GM18909 (cell line): ENCODE results near the gene ACTN2.

Source experiments
- ATAC-seq: cut with Tn5 transposase; IDR thresholded peaks from one replicate; pipeline ENCODE4 v1.9.1; 2021; ENCODE audit warnings: mild to moderate bottlenecking; ENCODE audit not compliant: unreplicated experiment, poor library complexity

The ACTN2 gene

DNA sequence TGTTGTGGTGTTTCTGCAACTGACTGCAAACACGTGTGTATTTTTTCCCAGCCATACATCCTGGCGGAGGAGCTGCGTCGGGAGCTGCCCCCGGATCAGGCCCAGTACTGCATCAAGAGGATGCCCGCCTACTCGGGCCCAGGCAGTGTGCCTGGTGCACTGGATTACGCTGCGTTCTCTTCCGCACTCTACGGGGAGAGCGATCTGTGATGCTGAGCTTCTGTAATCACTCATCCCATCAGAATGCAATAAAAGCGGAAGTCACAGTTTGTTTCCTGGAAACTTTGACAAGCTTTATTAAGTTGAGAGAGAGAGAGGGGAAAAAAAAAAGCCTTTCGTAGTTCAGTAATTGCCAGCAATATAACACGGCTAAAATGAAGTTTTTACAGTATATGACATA is 76.1 kb downstream of the ACTN2 start:
- no peak for ATAC-seq

DNA sequence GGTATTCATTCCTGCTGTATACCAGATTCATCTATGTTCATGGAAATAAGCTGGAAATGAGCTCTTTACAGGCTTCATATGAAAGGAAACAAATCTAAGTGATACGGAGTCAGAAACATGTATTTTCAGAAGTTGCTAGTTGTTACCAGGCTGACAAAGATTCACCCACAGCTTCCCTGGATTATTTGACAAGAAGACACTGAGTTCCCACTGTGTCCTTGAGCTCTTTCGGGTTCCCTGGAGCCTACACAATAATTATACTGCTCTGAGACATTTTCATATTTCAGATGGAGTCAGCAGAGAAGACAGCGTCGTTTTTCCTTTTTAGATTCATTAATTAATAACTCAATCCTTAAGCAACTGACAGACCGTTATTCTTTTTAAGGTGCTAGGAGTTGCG is 79.5 kb downstream of the ACTN2 start:
- ATAC-seq, result no peak

DNA sequence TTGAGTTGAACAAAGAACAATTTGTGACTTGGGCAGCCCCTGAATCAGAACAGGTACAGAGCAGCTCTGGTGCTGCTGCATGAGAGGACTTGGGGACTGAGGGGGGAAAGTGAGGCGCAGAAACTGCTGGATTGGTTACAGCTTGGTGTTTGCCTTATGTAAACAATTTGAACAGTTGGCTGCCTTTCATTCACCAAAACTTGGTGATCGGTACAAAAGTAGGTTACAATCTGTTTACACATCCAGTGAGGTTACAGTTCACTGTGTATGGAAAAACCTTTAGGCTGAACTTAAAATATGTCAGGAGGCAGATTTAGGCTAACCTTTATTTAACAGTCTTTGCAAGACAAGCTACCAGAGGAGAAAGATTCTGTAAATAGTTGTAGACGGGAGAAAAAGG is 80.2 kb downstream of the ACTN2 start:
- ATAC-seq, result no peak

DNA sequence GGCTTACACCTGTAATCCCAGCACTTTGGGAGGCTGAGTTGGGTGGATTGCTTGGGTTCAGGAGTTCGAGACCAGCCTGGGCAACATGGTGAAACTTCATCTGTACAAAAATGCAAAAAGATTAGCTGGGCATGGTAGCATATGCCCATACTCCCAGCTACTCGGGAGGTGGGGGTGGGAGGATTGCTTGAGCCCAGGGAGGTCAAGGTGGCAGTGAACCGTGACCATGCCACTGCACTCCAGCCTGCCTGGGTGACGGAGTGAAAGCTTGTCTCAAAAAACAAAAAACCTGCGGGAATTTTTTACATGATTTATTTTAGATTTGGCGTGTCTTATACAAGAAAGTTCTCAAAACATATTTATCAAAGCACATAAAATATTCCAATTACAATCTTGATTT is 81.0 kb downstream of the ACTN2 start:
- no peak for ATAC-seq

DNA sequence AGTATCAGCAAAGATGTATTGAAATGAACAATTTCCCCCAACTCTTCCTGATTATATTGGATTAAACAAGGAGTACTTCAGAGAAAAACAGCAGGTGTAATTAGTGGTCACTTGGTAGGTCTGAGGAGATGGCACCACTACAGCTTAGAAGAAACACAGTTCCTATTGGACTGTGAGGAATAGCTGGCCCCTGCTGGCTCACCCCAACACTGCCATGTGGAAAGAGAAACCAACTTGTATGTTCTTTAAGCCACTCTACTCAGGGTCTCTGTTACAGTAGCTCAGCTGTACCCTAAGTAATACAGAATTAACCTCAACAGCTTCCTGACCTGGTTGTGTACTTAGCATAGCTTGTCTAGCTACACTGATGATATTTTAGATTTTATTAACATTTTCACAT is 82.3 kb downstream of the ACTN2 start:
- no peak for ATAC-seq

DNA sequence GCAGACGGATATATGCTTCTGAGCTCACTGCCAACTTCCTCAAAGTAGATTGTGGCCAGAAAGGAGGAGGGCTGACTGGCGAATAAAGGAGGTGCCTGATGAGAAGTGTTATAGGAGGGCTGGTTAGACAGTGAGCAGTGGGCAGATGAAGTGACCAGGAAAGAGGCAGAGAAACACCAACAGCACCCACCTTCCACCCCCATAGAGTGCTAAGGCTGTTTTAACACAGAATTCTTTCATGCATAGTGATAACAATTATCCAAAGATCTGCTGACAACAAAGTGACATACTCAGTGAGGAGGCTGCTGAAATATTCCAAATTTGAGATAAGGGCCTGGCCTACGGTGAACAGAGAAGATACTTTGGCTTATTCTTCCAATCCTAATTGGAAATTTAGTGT is 87.6 kb downstream of the ACTN2 start:
- ATAC-seq, result no peak

DNA sequence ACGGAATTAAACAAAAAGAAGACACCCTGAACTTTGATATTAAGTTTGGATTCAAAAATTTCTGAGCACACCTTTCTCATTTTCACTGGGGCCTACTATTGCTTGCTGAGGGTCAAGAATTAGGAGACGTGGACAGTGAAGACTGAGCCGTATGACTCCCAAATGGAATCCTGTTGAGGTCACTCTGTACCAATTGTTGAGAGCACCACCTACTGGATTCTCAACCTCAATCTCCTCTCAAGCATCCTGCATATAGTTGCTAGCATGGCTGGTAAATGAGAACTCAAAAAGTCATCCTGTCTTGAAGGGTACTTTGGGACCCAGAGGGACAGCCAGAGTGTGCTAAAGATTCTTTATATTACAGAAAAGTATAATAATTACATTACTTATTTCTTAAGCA is 88.6 kb downstream of the ACTN2 start:
- no peak for ATAC-seq

DNA sequence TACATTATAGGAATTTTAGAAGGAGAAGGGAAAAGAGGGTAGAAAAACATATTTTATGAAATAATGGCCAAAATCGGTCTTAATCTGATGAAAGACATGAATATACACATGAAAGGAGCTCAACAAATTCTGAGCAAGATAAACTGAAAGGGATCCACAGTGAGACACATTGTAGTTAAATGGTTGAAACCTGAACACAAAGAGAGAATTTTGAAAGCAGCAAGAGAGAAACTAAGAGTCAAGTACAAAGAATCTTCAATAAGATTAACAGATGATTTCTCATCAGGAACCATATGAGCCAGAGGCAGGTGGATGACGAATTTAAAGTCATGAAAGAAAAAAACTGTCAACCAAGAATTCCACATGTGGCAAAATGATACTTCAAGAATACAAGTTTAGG is 93.0 kb downstream of the ACTN2 start:
- ATAC-seq, result no peak

DNA sequence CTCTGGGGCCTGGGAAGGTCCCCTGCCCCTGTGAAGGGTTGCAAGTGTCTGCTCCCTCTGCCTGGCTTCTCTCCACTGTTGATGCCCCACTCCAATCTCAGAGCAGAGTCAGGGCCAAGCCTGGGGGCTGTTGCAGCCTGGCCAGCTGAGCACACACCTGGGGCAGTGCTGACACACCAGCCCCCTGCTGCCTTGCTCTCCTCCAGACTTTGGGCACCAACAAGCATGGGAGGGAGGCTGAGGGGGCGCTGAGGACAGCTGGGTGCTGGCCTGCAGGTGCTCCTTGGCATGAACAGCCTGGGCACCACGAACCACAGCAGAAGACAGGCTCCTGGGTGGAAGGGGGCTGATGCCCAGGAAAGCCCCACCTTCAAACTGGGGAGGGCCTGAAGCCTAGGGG is 99.2 kb downstream of the ACTN2 start:
- no peak for ATAC-seq

DNA sequence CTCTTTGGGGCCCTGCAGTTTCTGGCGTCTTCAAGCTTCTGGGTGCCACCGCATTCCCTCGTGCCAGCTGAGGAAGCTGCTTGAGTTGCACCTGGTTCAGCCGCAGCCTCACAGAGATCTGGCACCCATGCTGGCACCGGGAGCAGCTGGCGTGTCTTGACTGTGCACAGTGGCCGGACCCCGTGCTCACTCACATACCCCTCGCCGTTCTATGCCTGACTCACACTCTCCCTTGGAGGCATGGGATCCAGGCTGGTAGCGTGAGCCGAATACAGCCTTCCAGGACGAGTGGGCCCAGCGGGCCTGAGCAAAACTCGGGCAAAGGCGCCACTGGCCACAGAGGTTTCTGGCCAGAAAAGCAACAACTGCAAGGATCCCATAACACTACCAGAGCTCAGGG is 100.2 kb downstream of the ACTN2 start:
- ATAC-seq, result no peak

DNA sequence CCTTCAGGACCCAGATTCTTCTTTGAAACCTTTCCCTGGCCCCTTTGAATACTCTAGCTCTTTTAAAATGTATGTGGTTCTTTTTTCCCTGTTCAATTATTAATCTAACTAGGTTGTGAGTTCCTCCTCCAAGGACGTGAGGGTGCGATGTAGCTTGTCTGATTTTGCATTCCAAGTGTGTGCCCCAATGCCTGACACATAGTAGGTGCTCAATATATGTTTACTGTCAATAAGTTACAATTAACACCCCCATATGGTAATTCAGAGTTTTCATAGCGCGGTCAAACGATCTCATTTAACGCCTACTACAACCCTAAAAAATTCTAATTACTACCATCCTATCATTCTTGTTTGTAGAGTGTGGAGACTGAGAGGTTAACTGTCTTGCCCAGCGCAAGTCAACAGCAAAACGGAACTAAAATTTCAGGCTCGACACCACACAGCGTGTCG is 108.3 kb downstream of the ACTN2 start:
- ATAC-seq, result no peak

DNA sequence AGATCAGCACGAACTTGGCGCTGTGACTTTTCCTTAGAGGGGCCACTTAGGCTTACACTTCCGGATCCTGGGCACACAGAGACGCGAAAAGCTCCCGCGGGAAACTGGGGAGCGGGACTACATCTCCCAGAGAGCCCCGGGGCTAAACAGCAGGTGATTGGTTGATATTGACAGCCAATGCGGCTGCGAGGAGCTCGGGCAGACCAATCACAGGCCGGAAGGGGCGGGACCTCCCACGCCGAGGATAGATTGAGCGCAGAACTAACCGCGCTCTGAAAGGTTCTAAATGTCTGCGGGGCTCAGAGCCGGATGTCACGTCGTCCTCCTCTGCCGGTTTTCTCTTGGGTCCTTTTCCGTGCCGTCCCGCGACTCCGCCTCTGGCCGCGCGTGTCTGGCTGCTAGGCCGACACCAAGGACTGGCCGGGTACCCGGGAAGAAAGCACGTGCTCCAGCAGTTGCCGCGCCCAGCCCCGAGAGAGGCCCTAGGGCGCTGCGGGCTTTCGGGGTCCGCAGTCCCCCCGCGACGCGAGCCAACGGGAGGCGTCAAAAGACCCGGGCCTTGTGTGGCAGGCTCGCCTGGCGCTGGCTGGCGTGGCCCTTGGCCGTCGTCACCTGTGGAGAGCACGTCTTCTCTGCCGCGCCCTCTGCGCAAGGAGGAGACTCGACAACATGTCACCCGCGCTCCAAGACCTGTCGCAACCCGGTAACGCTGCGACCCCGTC is 108.9 kb downstream of the ACTN2 start, which contains the start of gene MTR:
MTR (plus strand) TSS at position 258 of the 722 bp plus-strand sequence; CDS start at position 670, 412 bp downstream.
- ATAC-seq, result peak; percentile 99

DNA sequence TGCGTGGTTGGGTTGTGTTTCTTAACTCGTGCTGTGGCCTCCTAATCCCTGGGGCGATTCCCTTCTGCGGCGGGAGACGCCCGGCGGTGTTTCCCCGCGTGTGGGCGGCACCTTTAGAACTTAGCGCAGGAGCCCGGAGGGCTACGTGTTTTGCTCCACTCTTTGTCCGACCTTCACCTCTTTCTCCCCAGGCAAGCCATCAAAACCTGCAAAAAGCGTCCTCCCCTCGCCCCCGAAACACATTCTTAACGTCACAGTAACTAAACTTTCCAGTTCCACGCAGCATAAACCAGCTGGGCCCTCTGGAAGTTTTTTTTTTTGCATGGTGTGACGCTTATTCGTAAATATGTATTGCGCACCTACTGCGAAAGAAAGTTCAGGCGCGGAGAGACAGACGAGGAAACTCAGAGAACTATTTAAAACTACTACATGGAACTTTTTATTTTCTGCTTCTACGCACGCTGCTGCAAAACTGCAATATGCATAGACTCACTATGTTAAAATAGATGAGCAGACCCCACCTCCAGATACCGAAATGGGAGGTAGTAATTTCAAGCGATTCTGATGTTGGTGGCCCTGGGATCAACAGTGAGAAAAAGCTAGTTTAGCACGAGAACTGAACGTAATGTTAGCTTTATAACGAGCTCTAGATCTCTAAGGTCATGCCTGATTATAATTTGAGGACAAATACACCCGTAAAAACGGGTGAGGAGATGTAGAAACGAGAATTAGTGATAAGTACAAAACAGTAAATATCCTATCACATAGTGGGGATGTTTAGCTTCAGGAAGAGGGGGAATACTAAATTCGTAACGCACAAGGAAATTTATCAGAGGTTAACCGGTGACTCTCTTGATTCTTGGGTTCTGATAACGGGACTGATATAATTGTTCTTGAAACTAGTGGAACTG is 109.7 kb downstream of the ACTN2 start:
- peak; percentile 33 for ATAC-seq

DNA sequence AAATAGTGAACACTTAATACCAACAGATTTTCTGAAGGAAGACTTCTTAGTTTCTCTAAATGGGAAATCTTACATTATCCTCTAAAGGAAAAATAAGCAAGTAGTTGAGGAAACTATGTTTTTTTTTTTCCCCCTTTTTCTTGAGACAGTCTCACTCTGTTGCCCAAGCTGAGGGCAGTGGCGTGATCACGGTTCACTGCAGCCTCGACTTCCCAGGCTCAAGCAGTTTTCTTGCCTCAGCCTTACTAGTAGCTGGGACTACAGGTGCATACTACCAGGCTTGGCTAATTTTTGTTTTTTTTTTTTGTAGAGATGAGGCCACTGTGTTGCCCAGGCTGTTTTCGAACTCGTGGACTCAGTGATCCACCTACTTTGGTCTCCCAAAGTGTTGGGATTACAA is 112.7 kb downstream of the ACTN2 start:
- no peak for ATAC-seq

DNA sequence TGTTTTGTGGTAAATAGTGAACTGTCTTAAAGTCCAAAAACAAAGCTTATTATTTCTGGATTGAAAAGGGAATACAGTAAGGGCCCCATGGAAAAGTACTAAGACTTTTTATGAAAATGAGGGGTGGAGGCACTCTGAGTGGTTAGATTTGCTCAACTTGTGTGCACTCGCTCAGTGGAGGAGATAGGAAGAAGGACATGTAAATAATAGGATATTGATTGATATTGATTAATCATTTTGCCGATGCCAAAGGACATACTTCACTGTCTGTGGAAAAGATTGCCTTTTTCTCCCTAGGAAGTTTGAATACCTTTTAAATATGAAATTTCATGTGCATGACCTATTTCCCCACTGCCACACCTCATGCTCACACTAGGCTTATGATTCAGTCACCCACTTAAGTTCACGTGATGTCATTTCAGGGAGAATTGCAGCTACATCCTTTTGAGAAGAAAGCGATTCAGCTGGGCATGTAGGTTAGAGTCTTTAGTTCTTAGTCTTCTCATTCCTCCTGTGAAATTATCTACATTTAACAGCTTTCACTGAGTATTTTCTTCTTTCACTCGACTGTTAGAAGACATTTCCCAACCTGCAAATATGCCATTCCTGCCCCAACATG is 113.8 kb downstream of the ACTN2 start:
- ATAC-seq, result no peak

DNA sequence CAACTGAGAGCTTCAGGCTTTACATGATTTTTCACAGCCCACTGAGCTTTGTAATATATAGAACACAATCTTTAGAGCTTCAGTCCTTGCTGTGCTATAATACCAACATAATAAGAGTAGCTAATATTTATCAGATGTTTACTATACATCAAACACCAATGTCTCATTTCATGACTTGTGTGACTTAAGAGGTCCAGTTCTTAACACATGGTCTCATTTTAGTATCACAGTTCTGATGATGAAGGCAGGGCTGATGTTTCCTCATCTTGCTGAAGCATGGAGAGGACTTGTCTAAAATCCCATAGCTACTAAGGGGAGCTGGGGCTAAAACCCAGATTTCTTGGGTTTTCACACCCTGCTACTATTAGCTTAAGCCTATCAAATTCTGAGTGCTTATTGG is 114.3 kb downstream of the ACTN2 start:
- ATAC-seq, result no peak

DNA sequence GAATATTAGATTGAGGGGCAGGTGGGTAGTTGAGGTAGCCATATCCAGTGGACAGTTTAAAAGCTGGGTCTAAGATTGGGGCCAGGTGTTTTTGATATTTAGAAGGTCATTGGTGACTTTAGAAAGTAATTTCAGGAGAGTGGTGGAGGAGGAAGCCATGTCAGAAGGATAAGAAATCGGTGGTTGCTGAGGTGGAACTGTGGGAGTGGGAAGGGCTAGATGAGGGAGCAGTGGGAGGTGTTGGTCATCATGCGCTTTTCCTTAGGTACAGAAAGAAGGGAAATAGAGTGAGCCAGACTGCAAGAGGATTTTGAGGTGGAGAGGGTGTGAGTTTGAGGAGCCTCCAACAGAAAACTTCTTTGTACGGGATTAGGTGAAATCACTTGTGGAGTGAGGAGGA is 116.0 kb downstream of the ACTN2 start:
- no peak for ATAC-seq

DNA sequence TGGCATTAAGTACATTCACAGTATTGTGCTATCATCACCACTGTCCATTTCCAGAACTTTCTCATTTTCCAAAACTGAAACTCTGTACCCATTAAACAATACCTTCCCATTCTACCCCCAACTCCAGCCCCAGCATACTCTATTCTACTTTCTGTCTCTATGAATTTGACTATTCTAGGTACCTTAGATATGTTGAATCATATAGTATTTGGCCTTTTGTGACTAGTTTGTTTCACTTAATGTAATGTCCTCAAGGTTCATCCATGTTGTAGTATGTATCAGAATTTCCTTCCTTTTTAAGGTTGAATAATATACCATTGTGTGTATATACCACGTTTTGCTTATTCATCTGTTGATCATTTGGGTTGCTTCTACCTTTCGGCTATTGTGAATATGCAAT is 120.3 kb downstream of the ACTN2 start:
- ATAC-seq, result no peak

DNA sequence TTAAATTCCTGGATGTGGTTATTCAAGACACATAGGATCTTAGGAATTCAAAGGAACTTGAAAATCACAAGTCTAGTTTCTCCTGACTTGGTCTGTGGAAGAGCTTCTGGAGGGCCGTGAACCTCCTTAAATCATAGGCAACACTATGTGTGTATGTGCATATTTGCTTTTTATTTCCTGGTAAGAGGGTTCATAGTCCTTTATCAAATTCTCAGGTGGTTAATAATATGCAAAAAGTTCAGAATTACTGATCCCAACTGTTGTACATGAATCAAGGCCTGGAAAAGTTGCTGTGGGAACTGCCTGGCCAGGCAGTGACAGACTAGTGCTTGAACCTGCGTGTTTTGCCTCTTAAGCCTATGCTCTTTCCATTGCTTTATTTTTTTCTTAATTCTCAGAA is 121.7 kb downstream of the ACTN2 start:
- no peak for ATAC-seq

DNA sequence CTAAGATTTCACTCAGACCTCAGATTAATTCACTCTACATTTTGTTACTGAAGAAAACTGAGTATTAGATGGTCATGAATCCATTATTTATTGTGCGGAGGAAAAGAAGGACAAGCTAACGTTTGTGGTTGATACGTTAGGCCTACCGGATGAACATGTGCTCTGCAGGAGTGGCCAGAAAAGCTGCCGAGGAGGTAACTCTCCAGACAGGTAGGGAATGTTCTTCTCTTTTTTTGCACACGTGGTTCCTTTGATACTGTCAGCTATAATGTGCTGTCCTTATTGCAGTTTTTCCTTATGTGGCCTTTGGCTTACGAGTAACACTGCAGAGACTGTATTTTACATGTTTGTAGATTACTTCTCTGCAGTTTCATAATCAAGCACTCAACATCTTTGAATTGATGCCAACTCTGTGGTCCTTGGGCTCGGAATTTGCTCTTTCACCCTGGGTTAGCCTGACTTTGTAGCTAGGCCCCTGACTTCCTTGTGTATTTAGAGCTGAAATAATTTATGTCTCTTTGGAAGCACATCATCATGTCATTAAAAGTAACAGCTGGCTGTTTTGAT is 122.3 kb downstream of the ACTN2 start:
- no peak for ATAC-seq

DNA sequence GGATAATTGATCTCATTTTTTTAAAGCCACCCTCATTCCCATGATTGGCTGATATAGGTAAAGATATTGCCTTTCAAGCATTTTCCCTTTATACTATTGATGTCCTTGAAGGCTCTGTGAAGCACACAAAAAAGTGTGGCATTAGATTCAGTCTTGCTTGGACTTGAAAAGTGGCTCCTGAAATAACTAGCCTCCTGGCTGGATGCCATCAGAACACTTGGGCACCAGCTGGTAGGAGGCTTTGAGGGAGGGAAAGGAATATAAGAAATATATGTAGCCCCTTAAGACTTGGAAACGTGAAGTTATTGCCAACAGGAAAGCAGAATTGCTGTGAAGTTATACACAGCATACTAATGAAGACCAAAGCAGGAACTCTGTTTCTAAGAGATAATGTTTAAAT is 122.8 kb downstream of the ACTN2 start:
- no peak for ATAC-seq
